Stomach (tissue), 9 donors: ENCODE data around the gene NFATC1. TPM values are rescaled to one million over a fixed set of nuclear protein-coding genes. Genes with fewer than 3 reads are reported as not detected.

Experiments used
- DNase-seq, 2 donors: peaks; one replicate each; pipeline versions ENCODE4 v3.0.0 to v3.0.0-alpha.2; 2013 to 2019
- H3K27ac ChIP-seq, 5 donors: fragments of 200-600 bp in 4 of 5; sonication (generic) in 4 of 5; one replicate each; pipeline ENCODE4 v1.5.1; 2013 to 2019; ENCODE audit warnings: mild to moderate bottlenecking in 1 of 5, moderate library complexity in 1 of 5
- H3K27me3 ChIP-seq, 3 donors: fragments of 200-600 bp; sonication (generic); one replicate each; pipeline ENCODE4 v1.5.1; 2017 to 2019; ENCODE audit warnings: mixed run types in 1 of 3
- H3K36me3 ChIP-seq, 4 donors: fragments of 200-600 bp; sonication (generic); 1 replicate in 3 of 4; 2 replicates in 1 of 4; pipeline ENCODE4 v1.5.1; 2016 to 2019
- H3K4me1 ChIP-seq, 4 donors: fragments of 200-600 bp; sonication (generic); one replicate each; pipeline ENCODE4 v1.5.1; 2016 to 2019
- H3K4me3 ChIP-seq, 4 donors: fragments of 200-600 bp; sonication (generic) in 3 of 4; one replicate each; pipeline ENCODE4 v1.5.1; 2016 to 2019; ENCODE audit warnings: mild to moderate bottlenecking in 1 of 4
- H3K9me3 ChIP-seq, 4 donors: fragments of 200-600 bp; sonication (generic); one replicate each; pipeline ENCODE4 v1.5.1; 2016 to 2019
- EP300 ChIP-seq: sonication (generic); formaldehyde crosslinking; IDR thresholded peaks from one replicate; pipeline ENCODE4 v1.6.1; 2017; ENCODE audit warnings: antibody characterized with exemption
- POLR2A ChIP-seq, 4 donors: fragments of 450-650 bp; IDR thresholded peaks; one replicate each; pipeline ENCODE4 v1.6.1; 2016; ENCODE audit warnings: antibody characterized with exemption in 4 of 4, control low read depth in 2 of 4, mild to moderate bottlenecking in 1 of 4, moderate library complexity in 1 of 4
- POLR2AphosphoS5 ChIP-seq, 3 donors: sonication (generic); formaldehyde crosslinking; IDR thresholded peaks; one replicate each; pipeline ENCODE4 v1.6.1; 2016; ENCODE audit warnings: antibody characterized with exemption in 3 of 3
- WGBS, 5 donors: extraction: QIAGEN DNeasy Blood & Tissue Kit in 3 of 5; methylation state at CpG; one replicate each; pipeline versions ENCODE4 v1.1.5 to v1.1.7; 2013 to 2018; 5-methylcytosine and 5-hydroxymethylcytosine counted together
- intact Hi-C: fragments of 100-400 bp; cut with DNase I; formaldehyde crosslinking; loops from one replicate; pipeline ENCODE4 v1.15.1; 2023; ENCODE audit warnings: low total_unique reads
- polyA plus RNA-seq, 3 donors: library from polyadenylated mRNA; stranded (reverse); fragments of 200-250 nt; gene quantifications; one replicate each; pipeline ENCODE4 v1.2.3, GENCODE V29; 2013
- total RNA-seq, 5 donors: library from RNA; depleted of rRNA; stranded (reverse); fragments of >200 nt; gene quantifications; one replicate each; pipeline versions ENCODE4 v1.1.0 to v1.2.3, GENCODE V29; 2014 to 2016
- TF ChIP-seq, protein P1 (sequence below), 7 experiments: fragments of 450-650 bp in 4 of 7; fragments of 200-600 bp in 3 of 7; sonication (generic) in 3 of 7; IDR thresholded peaks; one replicate each; pipeline ENCODE4 v1.5.1; 2016 to 2019; ENCODE audit warnings: antibody characterized with exemption in 7 of 7, control low read depth in 2 of 7, mild to moderate bottlenecking in 1 of 7
- donor health status: healthy with polysubstance abuse.
- donor health status: Bipolar disorder and iron deficiency.
- donor health status: healthy.

NFATC1 gene
- total and polyA plus RNA-seq, 8 donors, result 2.6 to 14.0 (median 6.1) TPM

DNA sequence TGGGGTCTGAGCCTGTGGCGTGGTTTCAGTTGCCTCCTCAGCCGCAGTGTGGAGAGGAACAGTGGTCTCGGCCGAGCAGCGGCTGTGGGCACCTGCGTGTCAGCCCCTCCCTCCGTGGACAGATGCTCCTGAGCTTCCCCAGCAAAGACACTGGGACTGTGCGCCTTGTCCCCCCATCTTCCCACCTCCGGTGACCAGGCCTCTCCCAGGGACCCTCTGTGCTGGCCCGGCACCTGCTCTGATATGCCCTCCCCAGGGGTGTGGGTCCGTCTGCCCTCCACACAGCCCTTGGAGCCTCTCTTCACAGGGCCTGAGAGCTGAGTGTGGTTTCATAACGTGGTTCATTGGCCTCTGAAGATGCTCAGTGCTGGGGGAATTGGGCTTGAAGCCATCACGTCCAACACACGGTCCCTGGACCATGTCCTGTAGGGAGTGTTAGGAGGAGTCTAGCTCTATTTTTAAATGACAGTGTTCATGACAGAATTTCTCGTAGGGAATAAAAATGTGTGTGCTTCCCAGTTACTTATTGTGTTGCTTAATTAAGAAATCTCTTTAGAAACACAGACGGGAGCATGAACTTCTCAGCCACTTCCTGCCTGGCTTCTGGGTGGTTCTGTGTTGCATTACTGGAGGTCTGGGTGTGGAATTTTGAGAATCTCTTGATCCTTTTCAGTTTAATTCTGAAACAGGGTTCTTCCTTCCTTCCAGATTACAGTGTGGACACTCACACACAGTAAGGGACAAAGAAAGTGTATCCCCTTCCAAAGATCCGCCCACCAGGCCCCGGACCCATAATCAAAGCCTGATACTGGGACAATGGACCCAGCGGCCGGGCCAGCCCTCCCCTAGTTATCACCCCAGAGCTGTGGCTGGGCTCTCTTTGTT is 110.7 kb downstream of the NFATC1 start:
- Histone ChIP-seq H3K4me3 (peak overlapping the region in 2 of 4 donors; percentile 43 to 51), H3K27me3 (no peaks in the 10 kb centered on the region), H3K27ac (peak overlapping the region; percentile 73 to 90 (median 82)), H3K4me1 (peaks cover 17 to 36% (median 32%) of the 10 kb centered on the region in 4 donors), H3K36me3 (peaks cover 0 to 8% (median 0%) of the 10 kb centered on the region in 4 donors), H3K9me3 (no peaks in the 10 kb centered on the region)
- WGBS, 5 donors, result 37 to 66% (median 61%) methylated on average over 10 to 20 of the region's 20 CpGs
- intact Hi-C loops, result no loop called here
- DNase-seq, result no peak
- TF ChIP-seq POLR2A (IDR thresholded peaks at IDR 0.05) (no peak), EP300 (no peak), POLR2AphosphoS5 (IDR thresholded peaks at IDR 0.05) (no peak)
- TF ChIP-seq, protein P1, sequence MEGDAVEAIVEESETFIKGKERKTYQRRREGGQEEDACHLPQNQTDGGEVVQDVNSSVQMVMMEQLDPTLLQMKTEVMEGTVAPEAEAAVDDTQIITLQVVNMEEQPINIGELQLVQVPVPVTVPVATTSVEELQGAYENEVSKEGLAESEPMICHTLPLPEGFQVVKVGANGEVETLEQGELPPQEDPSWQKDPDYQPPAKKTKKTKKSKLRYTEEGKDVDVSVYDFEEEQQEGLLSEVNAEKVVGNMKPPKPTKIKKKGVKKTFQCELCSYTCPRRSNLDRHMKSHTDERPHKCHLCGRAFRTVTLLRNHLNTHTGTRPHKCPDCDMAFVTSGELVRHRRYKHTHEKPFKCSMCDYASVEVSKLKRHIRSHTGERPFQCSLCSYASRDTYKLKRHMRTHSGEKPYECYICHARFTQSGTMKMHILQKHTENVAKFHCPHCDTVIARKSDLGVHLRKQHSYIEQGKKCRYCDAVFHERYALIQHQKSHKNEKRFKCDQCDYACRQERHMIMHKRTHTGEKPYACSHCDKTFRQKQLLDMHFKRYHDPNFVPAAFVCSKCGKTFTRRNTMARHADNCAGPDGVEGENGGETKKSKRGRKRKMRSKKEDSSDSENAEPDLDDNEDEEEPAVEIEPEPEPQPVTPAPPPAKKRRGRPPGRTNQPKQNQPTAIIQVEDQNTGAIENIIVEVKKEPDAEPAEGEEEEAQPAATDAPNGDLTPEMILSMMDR (IDR thresholded peaks at IDR 0.05), result no peak

- H3K27me3 ChIP-seq, result no peaks in the 10 kb centered on the region
- H3K36me3 ChIP-seq, result peaks cover 0 to 8% (median under 1%) of the 10 kb centered on the region in 4 donors
- peak; percentile 69 to 81 for DNase-seq
- H3K4me1 ChIP-seq, result peaks cover 17 to 42% (median 35%) of the 10 kb centered on the region in 4 donors
- WGBS, 5 donors, result 9 to 29% (median 14%) methylated on average over 8 to 24 of the region's 24 CpGs
- H3K9me3 ChIP-seq, result no peaks in the 10 kb centered on the region
- H3K4me3 ChIP-seq, result peak overlapping the region; percentile 36 to 51 (median 42)
- TF ChIP-seq, protein P1 (IDR thresholded peaks at IDR 0.05), result no peak
- peak in 1 of 3 donors; percentile 38 for TF ChIP-seq POLR2AphosphoS5 (IDR thresholded peaks at IDR 0.05)
- intact Hi-C loops, result no loop called here
- H3K27ac ChIP-seq, result peak overlapping the region; percentile 73 to 90 (median 82)
These were observed 111.4 kb downstream of the NFATC1 start for GRCh38 chr18:79507076-79507545.

DNA sequence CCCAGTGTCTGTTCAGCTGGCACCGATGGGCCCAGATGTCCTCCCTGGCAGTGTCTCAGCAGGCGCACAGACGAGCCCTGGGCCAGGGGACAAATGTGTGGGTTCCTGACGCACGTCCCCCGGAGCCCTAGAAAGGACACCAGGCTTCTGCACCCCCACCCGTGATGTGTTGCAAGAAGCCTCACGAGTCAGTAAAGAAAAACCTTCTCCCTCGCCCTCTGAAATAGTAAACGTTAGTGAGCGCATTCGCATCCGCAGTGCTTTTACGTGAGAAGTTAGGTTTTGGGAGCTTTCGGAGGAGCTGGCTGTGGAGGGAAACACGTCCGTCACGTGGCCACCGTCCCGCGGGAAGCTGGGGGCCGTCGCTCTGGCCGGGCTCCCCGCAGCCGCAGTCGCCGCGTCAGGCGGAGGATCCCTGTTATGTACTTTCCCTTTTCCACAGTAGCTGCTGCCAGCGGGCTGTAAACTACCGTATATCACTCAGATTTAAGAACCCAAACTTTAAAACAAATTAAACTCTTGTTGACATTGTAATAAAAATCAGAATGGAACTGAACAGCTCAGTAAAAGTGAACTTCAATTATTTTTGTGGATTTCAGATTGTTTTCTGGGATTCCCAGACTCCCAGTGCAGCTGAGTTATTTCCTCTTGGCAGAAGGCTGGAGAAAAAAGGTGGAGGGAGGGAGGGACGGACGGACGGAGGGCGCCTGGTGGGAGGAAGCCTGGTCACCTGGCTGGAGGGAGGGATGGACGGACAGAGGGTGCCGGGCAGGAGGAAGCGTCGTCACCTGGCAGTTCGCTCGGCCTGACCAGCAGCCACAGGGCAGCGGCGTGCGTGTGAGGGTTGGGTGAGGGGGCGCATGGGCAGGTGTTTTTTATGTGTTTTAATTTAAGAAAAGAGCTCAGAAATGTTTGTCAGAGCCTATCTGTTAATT is 112.1 kb downstream of the NFATC1 start:
- no peaks in the 10 kb centered on the region for H3K9me3 ChIP-seq
- peak overlapping the region; percentile 36 to 51 (median 42) for H3K4me3 ChIP-seq
- TF ChIP-seq EP300 (no peak), POLR2AphosphoS5 (IDR thresholded peaks at IDR 0.05) (peak in 1 of 3 donors; percentile 48), POLR2A (IDR thresholded peaks at IDR 0.05) (no peak)
- 9 to 21% (median 11%) methylated on average over 41 to 46 of the region's 46 CpGs for WGBS, 5 donors
- H3K36me3 ChIP-seq, result peaks cover 0 to 8% (median 6%) of the 10 kb centered on the region in 4 donors
- intact Hi-C loops, result no loop called here
- no peaks in the 10 kb centered on the region for H3K27me3 ChIP-seq
- H3K27ac ChIP-seq, result peak overlapping the region; percentile 73 to 90 (median 82)
- peaks cover 17 to 45% (median 36%) of the 10 kb centered on the region in 4 donors for H3K4me1 ChIP-seq
- peak; percentile 67 to 90 for DNase-seq

GRCh38 chr18:79508565-79509535 is 113.1 kb downstream of the NFATC1 start:
- WGBS, 5 donors, result 68 to 87% (median 80%) methylated on average over 23 to 40 of the region's 40 CpGs
- Histone ChIP-seq H3K4me3 (no peak overlapping the region), H3K27ac (peak overlapping the region in 4 of 5 donors; percentile 18 to 90 (median 84)), H3K4me1 (peaks cover 17 to 45% (median 36%) of the 10 kb centered on the region in 4 donors), H3K27me3 (no peaks in the 10 kb centered on the region), H3K9me3 (no peaks in the 10 kb centered on the region), H3K36me3 (peaks cover 0 to 11% (median 6%) of the 10 kb centered on the region in 4 donors)
- intact Hi-C loops, result no loop called here
- TF ChIP-seq, protein P1 (IDR thresholded peaks at IDR 0.05), result no peak
- no peak for DNase-seq
